GM18520 (cell line): Measurements from ENCODE around the gene RAB14.

Experiments used
- ATAC-seq: cut with Tn5 transposase; IDR thresholded peaks from one replicate; pipeline ENCODE4 v1.9.1; 2021; ENCODE audit not compliant: unreplicated experiment

Gene RAB14

GRCh38 chr9:121201738-121202533, at the start of gene RAB14:
TSS of gene RAB14 (minus strand) at chr9:121201869. CDS start at chr9:121193412, 8,457 bp downstream.
- ATAC-seq, result peak; percentile 85

- ATAC-seq, result no peak
Observed at GRCh38 chr9:121249563-121249962, 47.9 kb upstream of the RAB14 start.

GRCh38 chr9:121246821-121247561, 45.3 kb upstream of the RAB14 start:
- no peak for ATAC-seq

DNA sequence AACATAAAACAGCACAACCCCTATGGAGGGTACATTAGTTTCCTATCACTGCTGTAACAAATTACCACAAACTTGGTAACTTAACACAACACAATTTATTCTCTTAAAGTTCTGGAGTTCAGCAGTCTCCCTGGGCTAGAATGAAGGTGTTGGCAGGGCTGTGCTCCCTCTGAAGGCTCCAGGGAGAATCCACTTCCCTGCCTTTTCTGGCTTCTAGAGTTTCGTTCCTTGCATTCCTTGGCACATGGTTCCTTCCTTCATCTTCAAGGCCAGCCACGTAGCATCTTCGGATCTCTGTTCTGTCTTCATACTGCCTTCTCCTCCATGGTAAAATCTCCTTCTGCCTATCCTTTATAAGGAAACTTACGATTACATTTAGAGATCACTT, 41.3 kb upstream of the RAB14 start:
- no peak for ATAC-seq

DNA sequence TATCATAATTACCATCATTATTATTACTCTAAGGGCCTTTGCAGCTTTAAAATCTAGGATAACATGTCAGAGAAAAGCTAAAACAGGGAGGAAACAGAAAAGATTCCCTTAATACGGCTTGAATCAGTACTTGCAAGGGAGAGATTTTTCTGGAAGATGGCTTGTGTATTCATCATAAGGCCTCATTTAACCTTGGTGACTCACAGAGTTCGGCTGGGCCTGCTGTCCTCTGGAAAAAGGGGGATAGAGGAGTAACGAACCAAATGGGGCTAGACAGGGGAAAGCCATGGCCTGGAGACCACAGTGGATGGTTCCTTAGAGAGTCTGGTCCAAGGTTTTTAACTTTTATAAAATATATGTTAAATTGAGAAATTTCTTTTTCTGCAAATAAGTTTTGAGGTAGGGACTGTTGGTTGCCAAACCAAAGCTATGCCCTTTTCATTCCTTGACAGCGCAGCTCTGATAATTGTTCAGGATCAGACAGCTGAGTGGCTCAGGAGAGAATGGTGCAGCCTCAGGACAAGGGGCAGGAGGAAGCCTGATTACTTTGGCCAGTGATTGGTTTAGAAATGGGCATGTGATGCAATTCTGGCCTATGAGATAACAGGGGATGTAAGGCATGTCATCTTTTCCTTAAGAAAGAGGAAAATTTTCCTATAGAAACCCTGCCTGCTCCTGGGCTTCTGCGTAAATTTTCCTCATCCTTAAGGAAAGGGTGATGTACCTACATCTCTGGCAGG, 40.7 kb upstream of the RAB14 start:
- ATAC-seq, result no peak

GRCh38 chr9:121240472-121241135, 38.9 kb upstream of the RAB14 start:
- ATAC-seq, result no peak

- no peak for ATAC-seq
Observed at GRCh38 chr9:121239851-121240250, 38.2 kb upstream of the RAB14 start.

DNA sequence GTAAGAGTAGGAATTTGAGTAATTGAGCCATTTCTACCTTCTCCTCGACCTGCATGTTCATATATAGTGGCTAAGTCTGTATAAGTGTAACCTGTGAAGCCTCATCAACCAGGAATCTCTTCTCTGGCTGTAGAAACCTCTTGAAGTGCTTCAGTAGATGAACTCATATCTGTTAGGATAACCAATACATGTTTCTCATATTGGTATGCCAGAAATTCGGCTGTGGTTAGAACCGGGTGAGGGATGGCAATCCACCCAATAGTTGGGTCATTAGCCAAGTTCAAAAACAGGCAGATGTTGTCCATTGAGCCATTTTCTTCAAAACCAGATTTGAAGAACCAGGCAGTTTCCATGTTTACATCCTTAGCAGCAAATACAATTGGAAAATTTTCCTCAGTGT, 37.4 kb upstream of the RAB14 start:
- no peak for ATAC-seq

- ATAC-seq, result no peak
Observed at GRCh38 chr9:121237916-121238315, 36.2 kb upstream of the RAB14 start.

- ATAC-seq, result no peak
Observed at GRCh38 chr9:121235512-121235911, 33.8 kb upstream of the RAB14 start.

DNA sequence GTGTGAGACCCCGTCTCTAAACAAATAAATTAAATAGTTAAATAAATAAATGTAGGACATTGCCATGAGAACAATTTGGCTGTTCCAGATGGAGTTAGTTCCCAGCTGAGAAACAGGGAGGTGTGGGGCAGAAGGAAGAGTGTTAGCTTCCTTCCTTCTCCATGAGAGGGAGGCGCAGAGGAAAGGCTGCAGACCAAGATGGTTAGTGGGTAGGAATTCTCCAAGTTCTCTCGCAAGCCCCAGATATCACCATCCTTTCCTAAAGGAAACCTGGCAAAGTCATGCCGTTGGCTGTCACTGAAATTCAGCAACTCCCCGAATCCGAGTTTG, 33.1 kb upstream of the RAB14 start:
- no peak for ATAC-seq

DNA sequence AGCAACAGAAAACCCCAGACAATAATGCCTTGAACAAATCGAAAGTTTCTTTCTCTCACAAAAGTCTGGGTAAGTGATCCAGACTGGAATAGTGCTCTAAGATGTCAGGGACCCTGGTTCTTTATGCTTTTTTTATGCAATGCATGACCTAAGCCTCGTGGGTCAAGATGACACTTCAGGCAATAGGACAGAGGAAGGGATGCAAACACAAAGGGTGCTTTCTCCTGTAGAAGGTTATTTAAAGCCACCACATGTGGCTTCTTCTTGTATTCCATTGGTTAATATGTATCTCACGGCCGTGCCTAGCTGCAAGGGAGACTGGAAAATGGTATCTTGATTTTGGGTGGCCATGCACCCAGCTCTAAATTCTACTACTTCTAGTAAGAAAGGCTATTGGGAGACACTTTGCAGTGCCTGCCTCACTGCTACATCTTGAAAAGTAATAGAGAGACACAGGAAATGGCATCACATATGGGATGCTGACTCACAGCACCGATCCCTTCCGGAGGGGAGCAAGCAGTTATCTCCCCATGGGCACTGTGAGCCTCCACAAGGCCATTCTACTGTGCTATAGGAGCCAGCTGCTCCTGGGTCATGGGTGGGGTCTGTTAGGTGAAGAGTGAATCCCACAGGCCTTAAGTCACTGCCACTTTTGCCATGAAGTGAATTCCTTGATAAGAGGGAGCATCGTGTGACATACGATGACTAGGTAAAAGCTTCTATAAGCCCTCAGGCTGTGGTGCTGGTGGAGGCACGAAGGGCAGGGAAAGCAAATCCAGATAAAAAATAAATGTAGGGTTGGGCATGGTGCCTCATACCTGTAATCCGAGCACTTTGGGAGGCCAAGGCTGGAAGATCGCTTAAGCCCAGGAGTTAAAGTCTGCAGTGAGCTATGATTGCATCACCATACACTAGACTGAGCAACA, 32.5 kb upstream of the RAB14 start:
- no peak for ATAC-seq

DNA sequence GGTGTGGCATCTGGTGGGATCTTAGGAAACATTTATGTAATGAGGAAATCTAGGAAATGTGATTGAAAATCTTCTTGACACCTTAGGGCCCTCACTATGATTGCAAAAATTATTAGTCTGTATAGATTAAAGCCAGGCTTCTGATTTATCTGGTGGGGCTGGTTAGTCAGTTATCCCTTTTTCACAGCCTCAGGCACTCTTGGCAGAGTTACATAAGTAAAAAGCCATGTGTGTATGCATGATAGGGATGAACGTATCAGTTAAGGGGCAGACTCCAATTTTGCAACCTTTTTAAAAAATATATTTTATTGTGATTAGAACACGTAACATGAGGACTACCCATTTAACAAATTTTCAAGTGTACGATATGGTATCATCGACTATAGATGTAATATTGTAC, 30.6 kb upstream of the RAB14 start:
- no peak for ATAC-seq

GRCh38 chr9:121230256-121230655, 28.6 kb upstream of the RAB14 start:
- no peak for ATAC-seq

GRCh38 chr9:121227862-121228261, 26.2 kb upstream of the RAB14 start:
- ATAC-seq, result no peak

DNA sequence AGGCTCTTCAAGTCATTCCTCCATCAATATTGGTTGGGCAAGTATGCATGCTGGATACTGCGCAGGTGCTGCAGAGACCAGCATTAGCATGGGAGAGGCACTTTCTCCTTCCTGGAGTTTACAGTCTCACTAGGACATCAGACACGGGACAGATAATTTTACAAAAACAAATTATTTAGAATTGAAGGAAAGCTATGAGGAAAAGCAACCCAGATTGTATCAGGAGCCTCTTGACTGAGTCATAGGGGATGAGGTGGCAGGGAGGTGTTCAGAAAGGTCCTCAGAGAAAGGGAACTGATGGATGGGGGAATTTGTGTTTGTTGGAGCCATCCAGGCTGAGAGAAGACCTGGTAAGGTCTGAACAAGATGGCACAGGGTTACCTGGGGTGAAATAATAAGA, 24.5 kb upstream of the RAB14 start:
- ATAC-seq, result no peak

- no peak for ATAC-seq
Observed at GRCh38 chr9:121225240-121225639, 23.6 kb upstream of the RAB14 start.

DNA sequence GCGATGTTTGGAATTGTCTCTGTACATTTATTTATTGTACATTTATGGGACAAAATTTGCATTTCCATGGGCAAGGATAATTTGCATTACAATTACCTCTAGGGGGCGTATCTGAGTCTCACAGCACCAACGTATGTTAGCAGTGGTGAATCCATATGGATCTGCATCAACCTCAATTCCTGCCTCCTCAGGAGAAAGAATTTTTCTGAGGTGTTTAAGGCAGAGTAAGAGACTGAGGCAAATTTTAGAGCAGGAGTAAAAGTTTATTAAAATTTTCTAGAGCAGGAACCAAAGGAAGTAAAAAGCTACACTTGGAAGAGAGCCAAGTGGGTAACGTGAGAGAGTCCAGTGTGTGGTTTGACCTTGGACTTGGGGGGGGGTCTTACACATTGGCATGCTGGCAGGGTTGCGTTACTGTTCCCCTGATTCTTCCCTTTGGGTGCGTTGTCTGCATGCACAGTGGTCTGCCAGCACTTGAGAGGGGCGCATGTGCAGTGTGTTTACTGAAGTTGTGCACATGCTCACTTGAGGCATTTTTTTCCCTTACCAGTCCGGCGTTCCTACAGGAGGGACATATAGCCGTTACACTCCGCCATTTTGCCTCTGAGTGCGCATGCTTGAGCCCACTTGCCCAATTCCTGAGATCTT, 21.0 kb upstream of the RAB14 start:
- ATAC-seq, result no peak

DNA sequence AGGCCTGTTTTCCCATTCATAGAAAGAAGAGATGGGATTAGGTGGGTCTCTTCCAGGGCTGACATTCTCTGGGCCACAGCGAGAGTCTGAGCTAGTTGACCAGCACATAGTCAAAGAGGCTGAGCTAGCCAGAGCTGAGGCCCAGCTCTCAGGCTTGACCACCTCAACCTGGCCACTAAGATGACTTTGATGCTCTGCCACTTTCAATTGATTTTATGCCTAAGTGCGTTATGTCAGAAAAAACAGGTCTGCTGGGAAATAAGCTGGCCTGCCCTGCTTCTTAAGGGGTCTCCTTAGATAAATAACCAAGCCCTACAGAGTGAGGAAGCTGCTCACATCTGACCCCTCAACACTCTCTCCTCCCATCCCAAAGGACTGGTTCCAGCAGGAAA, 20.0 kb upstream of the RAB14 start:
- ATAC-seq, result no peak
